HepG2 (cell line): Measurements from ENCODE around the gene CCSER1. TPM values are rescaled to one million over a fixed set of nuclear protein-coding genes. Genes with fewer than 3 reads are reported as not detected.

Source experiments
- ATAC-seq: fragments of 200-7000 bp; cut with Tn5 transposase; 3 replicates; pipeline ENCODE4 v1.9.1; 2020; ENCODE audit warnings: mild to moderate bottlenecking, moderate library complexity
- BruUV-seq: library from RNA; stranded (reverse); fragments of 400-500 nt; replicated peaks from 2 replicates; lab custom pipeline; 2021; lab: Mats Ljungman, UMichigan
- CTCF ChIA-PET: fragments of 300-600 bp; formaldehyde crosslinking; extraction: SDS; loops from one replicate; lab custom pipeline; 2021; ENCODE audit warnings: low total read pairs, inconsistent platforms, low intra/inter-chr PET ratio; lab: Yijun Ruan, JAX
- POLR2A ChIA-PET: fragments of 350-600 bp; sonication (Branson Sonifier 250); formaldehyde crosslinking; loops from one replicate; lab custom pipeline; 2020; ENCODE audit warnings: antibody characterized with exemption, inconsistent platforms; lab: Yijun Ruan, JAX
- DNase-seq: peaks from one replicate; pipeline ENCODE4 v3.0.0-alpha.2; 2015; ENCODE audit warnings: low spot score
- FAIRE-seq: peaks from 3 replicates; lab custom pipeline; 2011; peaks lifted over from hg19 to GRCh38; lab: Jason Lieb, UNC
- H2AFZ ChIP-seq: one replicate; pipeline ENCODE4 v1.6.1; 2011; ENCODE audit warnings: low read length, inconsistent platforms
- H3K27ac ChIP-seq: fragments of 300-600 bp; 3 replicates; pipeline ENCODE4 v1.8.0; 2011; ENCODE audit warnings: mixed run types, mild to moderate bottlenecking, mixed read lengths, low read length, inconsistent platforms; ENCODE audit not compliant: insufficient read depth; ENCODE audit errors: extremely low read length
- H3K27me3 ChIP-seq, 2 experiments: fragments of 200-600 bp in 1 of 2; 2 replicates in 1 of 2; 3 replicates in 1 of 2; pipeline versions ENCODE4 v1.6.0 to v1.8.0; 2011; ENCODE audit warnings: low read length in 2 of 2, mild to moderate bottlenecking in 2 of 2, moderate library complexity in 2 of 2, inconsistent platforms in 1 of 2; ENCODE audit not compliant: insufficient read depth in 2 of 2, control insufficient read depth in 1 of 2
- H3K36me3 ChIP-seq, 2 experiments: fragments of 200-600 bp in 1 of 2; replicated peaks in 1 of 2; 2 replicates in 1 of 2; 3 replicates in 1 of 2; pipeline versions ENCODE4 v1.5.1 to v1.8.0; 2011; ENCODE audit warnings: low read length in 2 of 2, inconsistent platforms in 1 of 2; ENCODE audit not compliant: insufficient read depth in 2 of 2, control insufficient read depth in 1 of 2
- H3K4me1 ChIP-seq: 2 replicates; pipeline ENCODE4 v1.5.1; 2012; ENCODE audit warnings: low read length, inconsistent platforms; ENCODE audit not compliant: insufficient read depth
- H3K4me2 ChIP-seq: 2 replicates; pipeline ENCODE4 v1.6.0; 2011; ENCODE audit warnings: low read depth, low read length, inconsistent platforms
- H3K4me3 ChIP-seq, 3 experiments: fragments of 200-600 bp in 1 of 3; sonication (generic), shearing (Covaris generic) in 1 of 3; replicated peaks in 1 of 3; 2 replicates each; pipeline ENCODE4 v1.5.1; 2011 to 2016; ENCODE audit warnings: low read length in 3 of 3, inconsistent platforms in 2 of 3, low read depth in 2 of 3, mild to moderate bottlenecking in 2 of 3, control low read depth in 1 of 3, mixed read lengths in 1 of 3; ENCODE audit not compliant: insufficient read depth in 1 of 3
- H3K79me2 ChIP-seq: one replicate; pipeline ENCODE4 v1.6.1; 2011; ENCODE audit warnings: low read length, inconsistent platforms; ENCODE audit not compliant: insufficient read depth
- H3K9ac ChIP-seq: 2 replicates; pipeline ENCODE4 v1.6.0; 2011; ENCODE audit warnings: mild to moderate bottlenecking, low read depth, low read length, inconsistent platforms; ENCODE audit not compliant: insufficient read depth
- H3K9me3 ChIP-seq: 2 replicates; pipeline ENCODE4 v1.5.1; 2012; ENCODE audit warnings: mild to moderate bottlenecking, low read length
- H4K20me1 ChIP-seq: 2 replicates; pipeline ENCODE4 v1.6.0; 2011; ENCODE audit warnings: inconsistent platforms, mild to moderate bottlenecking, low read length, moderate library complexity; ENCODE audit not compliant: insufficient read depth
- IKZF1 ChIP-seq: fragments of 450-650 bp; IDR thresholded peaks from 2 replicates; pipeline ENCODE4 v1.7.1; 2016
- KLF16 ChIP-seq, 2 experiments: sonication (generic) in 1 of 2; formaldehyde crosslinking in 1 of 2; IDR thresholded peaks; 2 replicates each; pipeline versions ENCODE4 v1.6.1 to v1.8.0; 2016 to 2023; ENCODE audit warnings: missing genetic modification reagents in 2 of 2, missing compliant biosample characterization in 1 of 2
- KMT2A ChIP-seq: sonication (generic); formaldehyde crosslinking; IDR thresholded peaks from 2 replicates; pipeline ENCODE4 v1.4.0; 2020; ENCODE audit warnings: missing genetic modification reagents
- NFIC ChIP-seq: IDR thresholded peaks from 2 replicates; pipeline ENCODE4 v1.6.1; 2012; ENCODE audit warnings: mild to moderate bottlenecking, low read length, inconsistent platforms
- NPAS2 ChIP-seq: sonication (generic); formaldehyde crosslinking; IDR thresholded peaks from 2 replicates; pipeline ENCODE4 v1.8.0; 2022; ENCODE audit warnings: mild to moderate bottlenecking, missing genetic modification reagents, borderline replicate concordance
- SIX4 ChIP-seq: sonication (generic); formaldehyde crosslinking; IDR thresholded peaks from 2 replicates; pipeline ENCODE4 v1.4.0; 2020; ENCODE audit warnings: missing genetic modification reagents
- SP1 ChIP-seq, 2 experiments: fragments of 450-650 bp in 1 of 2; sonication (generic) in 1 of 2; formaldehyde crosslinking in 1 of 2; IDR thresholded peaks; 2 replicates each; pipeline versions ENCODE4 v1.4.0 to v1.6.1; 2016 to 2020; ENCODE audit warnings: missing genetic modification reagents in 1 of 2
- TARDBP ChIP-seq: sonication (generic); formaldehyde crosslinking; IDR thresholded peaks from 2 replicates; pipeline ENCODE4 v1.8.0; 2022; ENCODE audit warnings: mild to moderate bottlenecking, missing genetic modification reagents
- ZBTB21 ChIP-seq: sonication (generic); formaldehyde crosslinking; IDR thresholded peaks from 2 replicates; pipeline ENCODE4 v1.4.0; 2020; ENCODE audit warnings: missing genetic modification reagents
- ZBTB43 ChIP-seq: sonication (generic); formaldehyde crosslinking; conservative IDR thresholded peaks from 2 replicates; pipeline ENCODE4 v1.4.0; 2020; ENCODE audit warnings: missing genetic modification reagents
- ZNF224 ChIP-seq: sonication (generic); formaldehyde crosslinking; IDR thresholded peaks from 2 replicates; pipeline ENCODE4 v1.5.0; 2020; ENCODE audit warnings: mild to moderate bottlenecking, missing genetic modification reagents
- ZNF282 ChIP-seq: fragments of 450-650 bp; IDR thresholded peaks from 2 replicates; pipeline ENCODE4 v1.6.1; 2018; ENCODE audit not compliant: partially characterized antibody
- ZNF564 ChIP-seq: sonication (generic); formaldehyde crosslinking; IDR thresholded peaks from 2 replicates; pipeline ENCODE4 v1.8.1; 2023; ENCODE audit warnings: mild to moderate bottlenecking, missing genetic modification reagents
- ZNF660 ChIP-seq: sonication (generic); formaldehyde crosslinking; IDR thresholded peaks from 2 replicates; pipeline ENCODE4 v1.5.1; 2020; ENCODE audit warnings: mild to moderate bottlenecking, low read depth, missing genetic modification reagents, borderline replicate concordance
- ZNF740 ChIP-seq: sonication (generic); formaldehyde crosslinking; IDR thresholded peaks from 2 replicates; pipeline ENCODE4 v1.4.0; 2020; ENCODE audit warnings: missing genetic modification reagents
- ZNF800 ChIP-seq: sonication (generic); formaldehyde crosslinking; IDR thresholded peaks from 2 replicates; pipeline ENCODE4 v1.4.0; 2020; ENCODE audit warnings: missing genetic modification reagents
- ZNF883 ChIP-seq: sonication (generic); formaldehyde crosslinking; IDR thresholded peaks from 2 replicates; pipeline ENCODE4 v1.5.1; 2020; ENCODE audit warnings: mild to moderate bottlenecking, missing genetic modification reagents; ENCODE audit errors: not compliant biosample characterization
- ZSCAN21 ChIP-seq: sonication (generic); formaldehyde crosslinking; IDR thresholded peaks from 2 replicates; pipeline ENCODE4 v1.8.0; 2022; ENCODE audit warnings: mild to moderate bottlenecking, missing genetic modification reagents, moderate library complexity, borderline replicate concordance
- WGBS: methylation state at CpG from one replicate; pipeline ENCODE4 v1.1.6; 2017; ENCODE audit warnings: low lambda C conversion rate; 5-methylcytosine and 5-hydroxymethylcytosine counted together
- in situ Hi-C: cut with HindIII; loops from 2 replicates; pipeline ENCODE4 v1.10.0; 2017; ENCODE audit warnings: low pct_unique_long_range_greater_than_20kb; ENCODE audit not compliant: extremely low pct_ligation_motif_present
- intact Hi-C: fragments of 100-400 bp; cut with micrococcal nuclease; formaldehyde crosslinking; loops from one replicate; pipeline ENCODE4 v1.10.0; 2022; ENCODE audit not compliant: unreplicated experiment
- polyA plus RNA-seq, 8 experiments: library from polyadenylated mRNA; depleted of rRNA in 3 of 8; stranded (reverse) in 7 of 8; unstranded in 1 of 8; fragments of >200 nt; fragmentation: Illumina TruSeq in 4 of 8; extraction: Trizol in 4 of 8; gene quantifications; 2 replicates each; pipeline versions ENCODE4 v1.2.1 to v1.2.3, GENCODE V29; 2011 to 2016; ENCODE audit warnings: low read depth in 4 of 8, missing spikeins in 1 of 8, mixed read lengths in 1 of 8; ENCODE audit not compliant: insufficient read depth in 1 of 8
- total RNA-seq, 5 experiments: library from RNA; depleted of rRNA; stranded (reverse); fragments of >200 nt; fragmentation: Illumina TruSeq; extraction: Trizol; gene quantifications; 2 replicates each; pipeline ENCODE4 v1.2.3, GENCODE V29; 2016; ENCODE audit warnings: low read depth in 1 of 5

The CCSER1 gene
- total and polyA plus RNA-seq, 2 of the 13 experiments (the other 11 are each of a cell fraction or from before 2014, with no cell fraction given), result not detected

GRCh38 chr4:90105274-90105673 is 21.9 kb upstream of the CCSER1 start:
- Histone ChIP-seq H3K4me2 (no peak overlapping the region), H4K20me1 (no peaks in the 10 kb centered on the region), H3K36me3 (no peaks in the 10 kb centered on the region), H3K27ac (no peak overlapping the region), H3K79me2 (no peaks in the 10 kb centered on the region), H3K4me1 (no peaks in the 10 kb centered on the region), H3K9ac (no peak overlapping the region), H3K9me3 (no peaks in the 10 kb centered on the region), H3K4me3 (no peak overlapping the region), H2AFZ (no peak overlapping the region), H3K27me3 (no peaks in the 10 kb centered on the region)
- intact Hi-C loops, result no loop called here
- in situ Hi-C loops, result no loop called here
- CTCF ChIA-PET, result no interaction called here
- no TSS peak for BruUV-seq
- POLR2A ChIA-PET, result no interaction called here
- ATAC-seq (no peak), FAIRE-seq (no peak), DNase-seq (no peak)
- no peak for TF ChIP-seq ZNF282
- TF ChIP-seq ZNF800 (CRISPR knock-in tag), result no peak
- TF ChIP-seq NFIC, result no peak
- TF ChIP-seq KLF16 (CRISPR knock-in tag; IDR thresholded peaks at IDR 0.05), result no peak
- TF ChIP-seq KMT2A (CRISPR knock-in tag), result no peak
- 0% methylated on average over 2 of the region's 2 CpGs for WGBS

GRCh38 chr4:90112715-90113114 is 14.5 kb upstream of the CCSER1 start:
- in situ Hi-C loops, result no loop called here
- no peaks in the 10 kb centered on the region for H4K20me1 ChIP-seq
- no peaks in the 10 kb centered on the region for H3K36me3 ChIP-seq
- ChIA-PET POLR2A (no interaction called here), CTCF (no interaction called here)
- FAIRE-seq, result no peak
- no peaks in the 10 kb centered on the region for H3K79me2 ChIP-seq
- no peaks in the 10 kb centered on the region for H3K4me1 ChIP-seq
- no peak overlapping the region for H3K9ac ChIP-seq
- H2AFZ ChIP-seq, result no peak overlapping the region
- H3K4me3 ChIP-seq, result no peak overlapping the region
- DNase-seq, result no peak
- 25% methylated on average over 2 of the region's 2 CpGs for WGBS
- BruUV-seq, result no TSS peak
- no peak for ATAC-seq
- intact Hi-C loops, result no loop called here
- H3K4me2 ChIP-seq, result no peak overlapping the region
- no peak overlapping the region for H3K27ac ChIP-seq
- H3K9me3 ChIP-seq, result no peaks in the 10 kb centered on the region
- H3K27me3 ChIP-seq, result no peaks in the 10 kb centered on the region; a peak in 1 of 5 replicates
- TF ChIP-seq SIX4 (CRISPR knock-in tag), result no peak
- TF ChIP-seq ZNF883, result no peak
- no peak for TF ChIP-seq ZNF564
- no peak for TF ChIP-seq ZNF660 (CRISPR knock-in tag)
- no peak for TF ChIP-seq ZNF740 (CRISPR knock-in tag)
- no peak for TF ChIP-seq IKZF1
- TF ChIP-seq ZNF224, result no peak
- no peak for TF ChIP-seq ZBTB21 (CRISPR knock-in tag)
- TF ChIP-seq ZBTB43 (CRISPR knock-in tag), result no peak
- TF ChIP-seq ZSCAN21, result no peak
- TF ChIP-seq SP1 (IDR thresholded peaks at IDR 0.05), result no peak
- TF ChIP-seq SP1 (CRISPR knock-in tag; IDR thresholded peaks at IDR 0.05), result no peak
- TF ChIP-seq NPAS2 (CRISPR knock-in tag), result no peak
- TF ChIP-seq TARDBP (CRISPR knock-in tag), result no peak
